Fibroblast of peridontal ligament (primary cell): ENCODE data around the gene EVI2B.
"Not testable (repeated sequence)": the region's sequence is repeated elsewhere in the genome, so short reads cannot be mapped to it uniquely, and the experiment has no call there.

ENCODE experiments used
- DNase-seq: peaks from one replicate; pipeline ENCODE4 v3.0.0-alpha.2; 2010; ENCODE audit errors: extremely low read depth

EVI2B gene, protein sequence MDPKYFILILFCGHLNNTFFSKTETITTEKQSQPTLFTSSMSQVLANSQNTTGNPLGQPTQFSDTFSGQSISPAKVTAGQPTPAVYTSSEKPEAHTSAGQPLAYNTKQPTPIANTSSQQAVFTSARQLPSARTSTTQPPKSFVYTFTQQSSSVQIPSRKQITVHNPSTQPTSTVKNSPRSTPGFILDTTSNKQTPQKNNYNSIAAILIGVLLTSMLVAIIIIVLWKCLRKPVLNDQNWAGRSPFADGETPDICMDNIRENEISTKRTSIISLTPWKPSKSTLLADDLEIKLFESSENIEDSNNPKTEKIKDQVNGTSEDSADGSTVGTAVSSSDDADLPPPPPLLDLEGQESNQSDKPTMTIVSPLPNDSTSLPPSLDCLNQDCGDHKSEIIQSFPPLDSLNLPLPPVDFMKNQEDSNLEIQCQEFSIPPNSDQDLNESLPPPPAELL

GRCh38 chr17:31313982-31314781, at the start of gene EVI2B:
TSS of gene EVI2B (minus strand) at chr17:31314054. CDS start at chr17:31305609, 8,445 bp downstream.
- DNase-seq: peak; percentile 77

GRCh38 chr17:31357839-31358394, 44.1 kb upstream of the EVI2B start:
- DNase-seq: peak; percentile 51

GRCh38 chr17:31357091-31357490, 43.2 kb upstream of the EVI2B start:
- peak; percentile 39 for DNase-seq

DNA sequence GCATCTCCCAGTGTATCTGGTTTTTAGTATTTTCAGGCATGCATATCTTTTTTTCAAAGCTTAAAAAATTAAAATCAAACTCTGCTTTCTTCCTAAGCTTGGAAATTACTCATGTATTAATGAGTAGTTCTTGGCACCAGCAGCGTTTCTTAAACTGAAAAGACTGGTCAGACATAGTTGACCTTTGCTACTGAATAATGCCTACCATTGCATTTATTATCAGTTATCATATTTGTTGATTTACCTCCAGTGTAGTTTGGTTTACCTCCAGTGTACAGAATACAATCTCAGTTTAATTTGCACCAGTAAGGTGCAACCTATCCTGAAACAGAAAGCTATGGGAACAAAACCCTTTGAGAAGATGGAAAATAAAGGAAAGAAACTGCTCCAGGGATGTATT, 42.1 kb upstream of the EVI2B start:
- no peak for DNase-seq

DNA sequence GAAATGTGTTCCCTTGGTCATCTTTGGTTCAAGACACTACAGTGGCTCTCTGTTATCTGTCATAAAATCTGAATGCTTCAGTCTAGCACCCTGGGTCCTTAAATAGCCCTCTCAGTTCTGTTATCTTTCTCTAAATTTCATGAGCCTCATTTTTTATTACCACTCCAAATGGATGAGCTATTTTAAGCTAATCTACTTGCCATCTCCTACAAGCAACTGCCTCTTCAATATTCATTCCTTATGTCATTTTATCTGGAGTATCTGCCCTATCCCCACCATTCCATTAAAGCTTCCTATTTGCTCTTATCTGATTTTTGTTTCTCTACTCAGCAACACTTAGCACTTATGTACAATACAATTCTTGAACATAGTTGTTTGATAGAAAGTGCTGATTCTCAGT, 35.6 kb upstream of the EVI2B start:
- DNase-seq: no peak

DNA sequence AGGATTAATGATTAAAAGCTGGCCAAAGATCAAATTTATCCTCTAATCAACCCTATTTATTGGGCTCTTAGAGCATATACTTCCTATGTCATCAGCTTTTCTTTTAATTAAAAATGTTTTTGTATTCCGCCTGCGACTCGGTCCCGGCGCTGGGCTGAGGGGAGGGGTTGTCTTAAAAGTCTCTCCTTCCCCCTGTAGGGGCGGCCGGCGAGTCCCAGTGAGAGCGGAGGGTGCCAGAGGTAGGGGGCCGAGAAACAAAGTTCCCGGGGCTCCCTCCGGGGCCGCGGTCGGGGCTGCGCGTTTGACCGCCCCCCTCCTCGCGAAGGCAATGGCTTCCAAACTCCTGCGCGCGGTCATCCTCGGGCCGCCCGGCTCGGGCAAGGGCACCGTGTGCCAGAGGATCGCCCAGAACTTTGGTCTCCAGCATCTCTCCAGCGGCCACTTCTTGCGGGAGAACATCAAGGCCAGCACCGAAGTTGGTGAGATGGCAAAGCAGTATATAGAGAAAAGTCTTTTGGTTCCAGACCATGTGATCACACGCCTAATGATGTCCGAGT, 31.4 kb upstream of the EVI2B start:
- DNase-seq: not testable (repeated sequence)

- peak; percentile 81 for DNase-seq
Measured at GRCh38 chr17:31339906-31340661, 26.2 kb upstream of the EVI2B start.

DNA sequence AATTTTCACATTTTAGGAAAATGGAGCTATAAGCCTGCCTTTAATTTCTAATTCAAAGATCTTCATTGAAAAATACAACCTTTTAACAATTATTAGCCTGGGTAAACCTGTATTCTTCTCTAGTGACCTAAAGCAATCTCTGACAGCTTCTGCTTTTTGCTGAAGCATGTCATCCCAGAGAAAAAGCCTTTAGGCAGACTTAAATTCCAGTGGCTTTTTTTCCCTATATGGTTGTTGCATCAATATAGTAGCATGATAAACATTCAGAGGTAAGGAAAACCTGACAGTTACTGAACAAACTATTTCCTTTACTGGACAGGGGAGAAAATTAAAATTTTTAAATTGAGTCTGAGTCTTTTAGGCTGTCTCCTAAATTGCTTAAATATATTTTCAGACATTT, 15.4 kb upstream of the EVI2B start:
- DNase-seq: peak; percentile 19

DNA sequence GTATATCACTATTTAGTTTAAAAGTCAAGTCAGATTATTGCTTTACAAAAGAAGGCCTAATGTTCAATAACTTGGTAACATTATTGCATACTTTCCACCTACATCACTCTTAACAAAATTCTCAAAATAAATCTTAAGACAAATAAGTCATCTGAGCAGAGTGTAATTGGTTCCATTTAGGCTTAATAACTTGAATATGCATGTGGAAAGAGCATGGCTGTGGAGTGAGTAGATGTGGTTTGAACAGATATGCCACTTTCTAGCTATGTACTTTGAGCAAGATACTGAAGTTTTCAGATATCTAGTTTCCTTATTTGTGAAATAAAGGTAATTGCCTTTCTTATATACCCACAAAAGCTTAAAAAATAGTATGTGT, 14.3 kb upstream of the EVI2B start:
- DNase-seq: peak; percentile 89

- DNase-seq: peak; percentile 95
Measured at GRCh38 chr17:31327534-31328159, 13.8 kb upstream of the EVI2B start.

- DNase-seq: no peak
Measured at GRCh38 chr17:31323551-31323950, 9.7 kb upstream of the EVI2B start.

GRCh38 chr17:31321966-31322365, 8.1 kb upstream of the EVI2B start:
- DNase-seq: no peak

GRCh38 chr17:31321481-31321880, 7.6 kb upstream of the EVI2B start, which contains the start of gene EVI2A:
TSS of gene EVI2A (minus strand) at chr17:31321622. CDS start at chr17:31319013, 2,609 bp downstream.
- peak; percentile 90 for DNase-seq

DNA sequence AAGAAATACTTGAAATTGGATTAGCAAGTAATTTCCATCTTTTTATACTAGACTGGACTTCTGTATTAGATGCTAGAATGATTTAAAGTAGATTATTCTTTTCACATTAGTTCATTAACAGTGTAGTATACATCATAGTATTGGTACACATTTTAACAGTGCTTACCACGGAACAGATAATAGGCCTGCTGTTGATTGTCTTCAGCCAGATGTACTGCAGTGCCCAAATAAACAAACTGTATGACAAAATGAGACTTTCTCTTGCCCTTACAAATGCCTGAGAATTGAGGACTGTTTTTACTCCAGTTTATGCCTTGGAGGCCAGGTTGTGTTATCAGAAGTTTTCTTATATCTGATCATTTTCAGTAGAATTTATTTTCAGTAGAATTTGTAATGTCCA, 6.9 kb upstream of the EVI2B start:
- DNase-seq: peak; percentile 52

- DNase-seq: peak; percentile 20
Measured at GRCh38 chr17:31320241-31320640, 6.4 kb upstream of the EVI2B start.

- DNase-seq: peak; percentile 37
Measured at GRCh38 chr17:31318851-31319661, 5.2 kb upstream of the EVI2B start.

- peak; percentile 94 for DNase-seq
Measured at GRCh38 chr17:31318298-31318801, 4.5 kb upstream of the EVI2B start.

- no peak for DNase-seq
Measured at GRCh38 chr17:31314782-31315100, 887 bp upstream of the EVI2B start.

GRCh38 chr17:31312223-31312622, 1.6 kb downstream of the EVI2B start:
- DNase-seq: not testable (repeated sequence)

GRCh38 chr17:31311526-31311925, 2.3 kb downstream of the EVI2B start:
- DNase-seq: no peak
